ENCODE data around the gene MLLT10.

MLLT10 gene

DNA sequence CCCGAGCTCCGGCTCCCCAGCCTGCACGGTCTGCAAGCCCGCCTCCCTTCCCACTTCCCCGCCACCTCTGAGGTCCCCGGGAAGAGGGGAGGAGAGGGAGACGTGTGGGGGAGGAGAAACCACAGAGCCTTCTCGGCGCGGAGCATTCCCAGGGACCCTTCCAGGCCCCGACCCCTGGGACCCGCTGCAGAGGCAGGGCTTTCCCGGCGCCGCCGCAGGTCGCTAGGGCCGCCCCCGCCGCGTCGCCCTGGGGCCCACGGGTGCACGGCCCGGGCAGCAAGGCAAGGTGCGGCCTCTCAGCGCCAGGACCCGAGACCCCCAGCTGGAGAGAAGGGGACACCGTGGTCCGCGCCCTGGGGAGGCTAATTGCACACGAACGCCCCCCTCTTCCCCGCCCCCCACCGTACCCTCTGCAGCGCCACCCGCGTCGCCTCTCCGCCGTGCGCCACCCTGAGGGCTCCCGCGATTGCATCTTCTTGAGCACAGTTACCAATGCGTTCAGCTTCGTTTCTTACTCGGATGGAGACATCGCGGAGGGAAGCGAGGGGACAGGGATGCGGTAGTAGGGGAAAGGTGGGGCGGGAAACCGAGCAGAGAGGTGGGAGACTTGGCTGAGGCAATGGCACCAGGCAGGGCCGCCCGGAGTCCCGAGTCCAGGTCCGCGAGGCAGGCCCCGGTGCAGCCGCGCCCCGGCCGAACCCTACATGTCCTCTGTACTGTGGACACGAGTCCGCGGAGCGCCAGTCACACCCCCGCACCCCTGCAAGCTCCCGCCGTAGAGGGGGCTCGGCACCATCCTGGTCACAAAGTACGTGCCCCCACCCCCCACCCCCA lies 37.5 kb upstream of the MLLT10 start:
- Histone ChIP-seq H3K36me3 (ENCODE audit: insufficient read depth, low read length) (no peaks in the 10 kb centered on the region), H3K4me1 (ENCODE audit: insufficient read depth, low read length) (peaks cover 25% of the 10 kb centered on the region), H3K9me3 (ENCODE audit: control insufficient read depth, insufficient read depth, low read length) (no peaks in the 10 kb centered on the region), H3K9ac (ENCODE audit: low read depth, low read length) (peak overlapping the region; percentile 88)

GRCh38 chr10:21497177-21497807 lies 36.7 kb upstream of the MLLT10 start:
- H3K9me3 ChIP-seq (ENCODE audit: control insufficient read depth, insufficient read depth, low read length), result no peaks in the 10 kb centered on the region
- H3K4me1 ChIP-seq (ENCODE audit: insufficient read depth, low read length), result peaks cover 32% of the 10 kb centered on the region
- peak overlapping the region; percentile 88 for H3K9ac ChIP-seq (ENCODE audit: low read depth, low read length)
- no peaks in the 10 kb centered on the region for H3K36me3 ChIP-seq (ENCODE audit: insufficient read depth, low read length)

- Histone ChIP-seq H3K9ac (ENCODE audit: low read depth, low read length) (0 out of 2 replicates have a peak overlapping the region, but pooled peaks have one; percentile 73), H3K36me3 (ENCODE audit: insufficient read depth, low read length) (no peaks in the 10 kb centered on the region), H3K9me3 (ENCODE audit: control insufficient read depth, insufficient read depth, low read length) (no peaks in the 10 kb centered on the region), H3K4me1 (ENCODE audit: insufficient read depth, low read length) (peaks cover 39% of the 10 kb centered on the region)
Observed at GRCh38 chr10:21498377-21498776, 35.7 kb upstream of the MLLT10 start.

DNA sequence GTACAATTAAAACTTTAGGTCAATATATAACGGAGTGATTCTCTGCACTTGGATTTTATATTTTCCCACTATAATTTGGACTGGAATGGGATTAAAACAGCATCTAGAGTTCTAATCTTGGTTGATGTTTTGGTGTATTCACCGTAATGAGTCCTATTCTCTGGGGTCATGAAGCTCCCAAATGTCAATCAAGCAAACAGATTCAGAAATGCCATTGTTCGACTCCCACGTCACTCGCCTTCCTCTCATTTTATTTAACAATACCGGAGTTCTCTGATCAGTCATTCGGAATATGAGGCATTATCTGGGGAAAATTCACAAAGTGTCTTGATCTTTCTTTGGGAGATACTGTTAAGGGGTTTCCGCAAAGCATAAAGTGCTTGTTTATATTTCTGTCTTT lies 35.0 kb upstream of the MLLT10 start:
- no peaks in the 10 kb centered on the region for H3K9me3 ChIP-seq (ENCODE audit: control insufficient read depth, insufficient read depth, low read length)
- H3K36me3 ChIP-seq (ENCODE audit: insufficient read depth, low read length), result no peaks in the 10 kb centered on the region
- H3K4me1 ChIP-seq (ENCODE audit: insufficient read depth, low read length), result peaks cover 41% of the 10 kb centered on the region
- H3K9ac ChIP-seq (ENCODE audit: low read depth, low read length), result peak overlapping the region; percentile 73; the same call in 1 of the 2 replicates

DNA sequence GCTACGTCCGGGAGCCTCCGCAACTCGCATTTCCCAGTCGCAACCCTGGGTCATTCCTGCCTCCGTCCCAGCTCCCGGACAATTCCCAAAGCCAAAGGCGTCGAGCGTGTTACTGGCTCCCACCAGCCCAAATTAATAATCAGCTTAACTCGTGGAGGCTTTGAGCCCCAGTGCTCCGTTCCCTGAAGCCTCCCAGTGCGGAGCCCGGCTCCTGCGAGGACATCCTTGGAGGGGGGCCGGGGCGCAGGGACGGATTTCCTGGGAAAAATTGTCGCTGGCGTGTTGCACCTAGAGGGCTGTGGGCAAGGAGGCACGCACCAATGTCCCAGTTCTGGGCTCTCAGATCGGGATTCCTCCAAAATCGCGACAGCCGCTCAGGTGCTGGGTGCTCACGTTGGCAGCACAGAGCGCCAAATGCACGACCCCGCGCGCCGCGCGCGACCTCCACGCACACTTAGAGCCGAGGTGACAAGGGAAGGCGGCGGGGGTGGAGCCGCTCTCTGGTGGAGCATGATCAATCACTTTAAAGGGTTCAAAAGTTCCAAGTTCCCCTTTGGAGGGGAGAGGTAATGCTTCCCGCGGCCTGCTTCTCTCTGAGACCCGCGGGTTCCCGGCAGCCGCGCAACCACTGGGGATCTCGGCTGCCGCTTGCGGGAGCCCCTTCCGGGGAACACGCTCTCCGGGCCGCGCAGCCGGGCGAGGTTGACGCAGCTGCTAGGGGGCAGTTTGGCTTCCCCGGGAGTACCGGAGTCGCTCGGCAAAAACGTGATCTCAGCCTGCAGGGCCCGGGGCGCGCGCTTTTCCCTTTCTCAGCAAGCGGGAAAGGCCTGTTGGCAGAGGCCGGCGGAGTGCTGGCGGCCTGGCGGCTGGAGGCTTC lies 34.1 kb upstream of the MLLT10 start:
- peaks cover 44% of the 10 kb centered on the region for H3K4me1 ChIP-seq (ENCODE audit: insufficient read depth, low read length)
- no peaks in the 10 kb centered on the region for H3K9me3 ChIP-seq (ENCODE audit: control insufficient read depth, insufficient read depth, low read length)
- H3K36me3 ChIP-seq (ENCODE audit: insufficient read depth, low read length), result no peaks in the 10 kb centered on the region
- peak overlapping the region; percentile 73 for H3K9ac ChIP-seq (ENCODE audit: low read depth, low read length)

- peak overlapping the region; percentile 73 for H3K9ac ChIP-seq (ENCODE audit: low read depth, low read length)
- no peaks in the 10 kb centered on the region for H3K9me3 ChIP-seq (ENCODE audit: control insufficient read depth, insufficient read depth, low read length)
- H3K36me3 ChIP-seq (ENCODE audit: insufficient read depth, low read length), result no peaks in the 10 kb centered on the region
- peaks cover 47% of the 10 kb centered on the region for H3K4me1 ChIP-seq (ENCODE audit: insufficient read depth, low read length)
Observed at GRCh38 chr10:21500578-21500910, 33.5 kb upstream of the MLLT10 start.

DNA sequence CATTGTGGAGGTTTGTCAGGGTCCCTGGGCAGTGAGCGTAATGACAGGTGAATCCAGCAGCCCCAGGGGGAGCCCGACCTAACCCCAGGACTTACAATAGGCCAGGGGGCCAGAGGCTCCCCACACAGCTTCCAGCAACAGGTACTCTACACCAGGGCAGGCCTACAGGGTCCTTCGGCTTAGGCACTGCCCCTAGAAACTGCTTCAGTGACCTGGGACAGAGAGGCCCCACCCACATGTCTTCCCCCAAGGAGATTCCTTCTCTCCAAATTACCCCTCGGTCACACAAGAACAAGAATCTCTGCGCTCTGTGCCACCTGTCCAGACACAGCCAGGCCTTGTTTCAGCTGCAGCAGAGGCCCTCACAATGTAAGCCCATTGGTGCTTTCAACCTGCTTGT lies 32.9 kb upstream of the MLLT10 start:
- Histone ChIP-seq H3K36me3 (ENCODE audit: insufficient read depth, low read length) (no peaks in the 10 kb centered on the region), H3K9ac (ENCODE audit: low read depth, low read length) (peak overlapping the region; percentile 73; the same call in 1 of the 2 replicates), H3K9me3 (ENCODE audit: control insufficient read depth, insufficient read depth, low read length) (no peaks in the 10 kb centered on the region), H3K4me1 (ENCODE audit: insufficient read depth, low read length) (peaks cover 53% of the 10 kb centered on the region)

DNA sequence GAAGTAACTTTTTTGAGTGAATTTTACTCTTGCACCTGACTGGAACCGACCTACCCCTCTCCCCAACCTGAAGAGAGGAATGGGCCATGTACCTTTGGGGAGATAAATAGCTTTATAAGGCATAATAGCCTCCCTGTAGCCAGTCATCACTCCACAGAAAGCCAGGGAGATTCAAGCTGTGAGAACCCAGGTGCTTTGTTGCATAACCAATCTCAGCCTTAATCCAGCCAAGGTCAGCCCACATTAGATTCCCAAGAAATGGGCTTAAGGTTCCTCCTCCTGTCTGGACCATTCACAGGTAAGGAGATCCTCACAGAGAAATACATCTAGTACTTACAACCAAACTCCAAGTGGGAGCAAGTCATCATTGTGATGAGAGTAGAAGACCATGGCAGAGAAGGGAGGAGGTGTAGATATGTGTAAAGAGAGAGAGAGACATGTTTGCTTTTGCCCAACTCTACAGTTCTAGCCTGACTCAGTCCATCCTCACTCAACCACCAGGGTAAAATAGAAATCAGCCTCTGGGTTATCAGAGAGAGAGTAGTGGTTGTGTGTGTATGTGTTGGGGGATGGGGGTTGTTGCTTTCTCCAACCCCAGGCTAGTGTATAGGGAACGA lies 32.2 kb upstream of the MLLT10 start:
- Histone ChIP-seq H3K4me1 (ENCODE audit: insufficient read depth, low read length) (peaks cover 60% of the 10 kb centered on the region), H3K9ac (ENCODE audit: low read depth, low read length) (no peak overlapping the region), H3K36me3 (ENCODE audit: insufficient read depth, low read length) (no peaks in the 10 kb centered on the region), H3K9me3 (ENCODE audit: control insufficient read depth, insufficient read depth, low read length) (no peaks in the 10 kb centered on the region)

GRCh38 chr10:21502348-21502740 lies 31.7 kb upstream of the MLLT10 start:
- Histone ChIP-seq H3K4me1 (ENCODE audit: insufficient read depth, low read length) (peaks cover 61% of the 10 kb centered on the region), H3K36me3 (ENCODE audit: insufficient read depth, low read length) (no peaks in the 10 kb centered on the region), H3K9me3 (ENCODE audit: control insufficient read depth, insufficient read depth, low read length) (no peaks in the 10 kb centered on the region), H3K9ac (ENCODE audit: low read depth, low read length) (no peak overlapping the region)

DNA sequence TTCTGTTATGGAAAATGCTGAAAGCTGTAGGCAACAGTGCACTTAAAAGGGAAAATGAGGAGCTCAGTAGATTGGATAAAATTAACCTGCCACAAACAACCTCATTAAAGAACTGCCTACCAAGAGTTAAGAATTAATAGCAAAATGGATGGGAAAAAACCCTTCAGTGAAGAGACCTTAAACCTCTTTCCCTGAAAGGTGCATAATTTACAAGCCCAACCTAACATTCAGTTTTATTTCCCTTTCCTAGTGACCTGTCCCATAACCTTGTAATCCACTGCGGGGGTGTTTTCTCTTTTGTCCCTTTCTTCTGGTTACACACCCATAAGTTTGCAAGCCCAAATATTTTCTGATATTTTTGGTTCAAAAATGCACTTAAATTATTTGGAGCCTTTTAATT lies 30.5 kb upstream of the MLLT10 start:
- Histone ChIP-seq H3K4me1 (ENCODE audit: insufficient read depth, low read length) (peaks cover 52% of the 10 kb centered on the region), H3K9ac (ENCODE audit: low read depth, low read length) (no peak overlapping the region), H3K9me3 (ENCODE audit: control insufficient read depth, insufficient read depth, low read length) (no peaks in the 10 kb centered on the region), H3K36me3 (ENCODE audit: insufficient read depth, low read length) (no peaks in the 10 kb centered on the region)

- Histone ChIP-seq H3K9me3 (ENCODE audit: control insufficient read depth, insufficient read depth, low read length) (no peaks in the 10 kb centered on the region), H3K4me1 (ENCODE audit: insufficient read depth, low read length) (peaks cover 44% of the 10 kb centered on the region), H3K9ac (ENCODE audit: low read depth, low read length) (no peak overlapping the region)
Observed at GRCh38 chr10:21505711-21506278, 28.2 kb upstream of the MLLT10 start.

GRCh38 chr10:21506351-21506750 lies 27.7 kb upstream of the MLLT10 start:
- Histone ChIP-seq H3K9ac (ENCODE audit: low read depth, low read length) (no peak overlapping the region; the same call in 1 of the 2 replicates), H3K9me3 (ENCODE audit: control insufficient read depth, insufficient read depth, low read length) (no peaks in the 10 kb centered on the region), H3K36me3 (ENCODE audit: insufficient read depth, low read length) (no peaks in the 10 kb centered on the region), H3K4me1 (ENCODE audit: insufficient read depth, low read length) (peaks cover 42% of the 10 kb centered on the region)

More at GRCh38 chr10:21505711-21506278, 28.2 kb upstream of the MLLT10 start:
- H3K36me3 ChIP-seq (ENCODE audit: insufficient read depth, low read length), result no peaks in the 10 kb centered on the region

- Histone ChIP-seq H3K4me1 (ENCODE audit: insufficient read depth, low read length) (peaks cover 42% of the 10 kb centered on the region), H3K9ac (ENCODE audit: low read depth, low read length) (peak overlapping the region; percentile 84; the same call in 1 of the 2 replicates), H3K9me3 (ENCODE audit: control insufficient read depth, insufficient read depth, low read length) (no peaks in the 10 kb centered on the region), H3K36me3 (ENCODE audit: insufficient read depth, low read length) (no peaks in the 10 kb centered on the region)
Observed at GRCh38 chr10:21507150-21507549, 26.9 kb upstream of the MLLT10 start.
